ENCODE measurements around the gene ANO3. TPM values are rescaled to one million over a fixed set of nuclear protein-coding genes. Genes with fewer than 3 reads are reported as not detected.
A peak's percentile ranks its signal among the peaks of the same experiment; 100 is the strongest.

Gene ANO3
- total RNA-seq (1.5 TPM), polyA plus RNA-seq (ENCODE audit: insufficient read depth, low read depth, low replicate concordance) (0.30 TPM)
- long read RNA-seq, donor 1 = 0 reads
- long read RNA-seq, donor 2 = 0 reads
- long read RNA-seq, donor 3 = 0 reads
- long read RNA-seq, donor 4 = 0 reads
- long read RNA-seq, donor 5 = 0 reads
- long read RNA-seq, donor 6, full-length matches to known transcripts = 1 of 1 reads
- long read RNA-seq, donor 6, partial matches to known transcripts = 0 of 1 reads
- long read RNA-seq, donor 6, other reads (novel, unspliced or antisense) = 0 of 1 reads
- long read RNA-seq, donor 7 = 0 reads
- long read RNA-seq, donor 8 = 0 reads
- long read RNA-seq, donor 9 = 0 reads
- long read RNA-seq, donor 10, partial matches to known transcripts = 0 of 1 reads
- long read RNA-seq, donor 10, other reads (novel, unspliced or antisense) = 0 of 1 reads

GRCh38 chr11:26331911-26332571 is at the start of gene ANO3:
Gene ANO3, plus strand, starts transcription at chr11:26332130. Its CDS starts 146 bp downstream, at chr11:26332276.
- FAIRE-seq (no peak), DNase-seq (peak; percentile 87 to 97 (median 96))
- H3K4me3 ChIP-seq (ENCODE audit: low read length in 3 of 3) = peak within 1 kb of the TSS; percentile 14 to 57 (median 42)
- TF ChIP-seq CTCF (IDR thresholded peaks at IDR 0.05; ENCODE audit: borderline replicate concordance, extremely low read depth, insufficient read depth) = peak; percentile 32
- no peaks in the 10 kb centered on the region for H3K36me3 ChIP-seq (ENCODE audit: control insufficient read depth in 2 of 3, insufficient read depth in 3 of 3, low read length in 3 of 3)
- peak within 1 kb of the TSS in 1 of 3 donors; percentile 27 for H3K9ac ChIP-seq (ENCODE audit: low read length in 3 of 3)
- intact Hi-C loops (cut with DNase I) = no loop called here
- no peaks in the 10 kb centered on the region for H3K9me3 ChIP-seq (ENCODE audit: control insufficient read depth in 2 of 3, insufficient read depth in 1 of 3, low read length in 3 of 3)
- H3K27ac ChIP-seq (ENCODE audit: low read depth in 2 of 2, low read length in 2 of 2) = no peak within 1 kb of the TSS
- H3K27me3 ChIP-seq (ENCODE audit: control insufficient read depth, insufficient read depth, low read length) = peaks cover 2% of the 10 kb centered on the region
- H3K4me1 ChIP-seq (ENCODE audit: control insufficient read depth in 2 of 3, insufficient read depth in 2 of 3, low read depth in 1 of 3, low read length in 3 of 3) = no peaks in the 10 kb centered on the region

- intact Hi-C loops (cut with DNase I) = no loop called here
- peak overlapping the region; percentile 1 to 75 (median 68) for H3K4me3 ChIP-seq (ENCODE audit: low read length in 3 of 3)
- DNase-seq = peak in 1 of 5 donors; percentile 4
- no peaks in the 10 kb centered on the region for H3K36me3 ChIP-seq (ENCODE audit: control insufficient read depth in 2 of 3, insufficient read depth in 3 of 3, low read length in 3 of 3)
- no peak for FAIRE-seq
- TF ChIP-seq CTCF (IDR thresholded peaks at IDR 0.05; ENCODE audit: borderline replicate concordance, extremely low read depth, insufficient read depth) = no peak
- H3K9me3 ChIP-seq (ENCODE audit: control insufficient read depth in 2 of 3, insufficient read depth in 1 of 3, low read length in 3 of 3) = no peaks in the 10 kb centered on the region
- no peaks in the 10 kb centered on the region for H3K4me1 ChIP-seq (ENCODE audit: control insufficient read depth in 2 of 3, insufficient read depth in 2 of 3, low read depth in 1 of 3, low read length in 3 of 3)
- no peak overlapping the region for H3K27ac ChIP-seq (ENCODE audit: low read depth in 2 of 2, low read length in 2 of 2)
- no peak overlapping the region for H3K9ac ChIP-seq (ENCODE audit: low read length in 3 of 3)
- H3K27me3 ChIP-seq (ENCODE audit: control insufficient read depth, insufficient read depth, low read length) = no peaks in the 10 kb centered on the region
Measured at GRCh38 chr11:26283852-26284408, 48.0 kb upstream of the ANO3 start.

- FAIRE-seq = no peak
- no peaks in the 10 kb centered on the region for H3K36me3 ChIP-seq (ENCODE audit: control insufficient read depth in 2 of 3, insufficient read depth in 3 of 3, low read length in 3 of 3)
- no peak overlapping the region for H3K9ac ChIP-seq (ENCODE audit: low read length in 3 of 3)
- intact Hi-C loops (cut with DNase I) = no loop called here
- no peaks in the 10 kb centered on the region for H3K4me1 ChIP-seq (ENCODE audit: control insufficient read depth in 2 of 3, insufficient read depth in 2 of 3, low read depth in 1 of 3, low read length in 3 of 3)
- no peak overlapping the region for H3K4me3 ChIP-seq (ENCODE audit: low read length in 3 of 3)
- no peak overlapping the region for H3K27ac ChIP-seq (ENCODE audit: low read depth in 2 of 2, low read length in 2 of 2)
- no peaks in the 10 kb centered on the region for H3K27me3 ChIP-seq (ENCODE audit: control insufficient read depth, insufficient read depth, low read length)
- H3K9me3 ChIP-seq (ENCODE audit: control insufficient read depth in 2 of 3, insufficient read depth in 1 of 3, low read length in 3 of 3) = no peaks in the 10 kb centered on the region
- DNase-seq = no peak
- no peak for TF ChIP-seq CTCF (IDR thresholded peaks at IDR 0.05; ENCODE audit: borderline replicate concordance, extremely low read depth, insufficient read depth)
Measured at GRCh38 chr11:26285608-26286007, 46.3 kb upstream of the ANO3 start.
